HepG2 (cell line): ENCODE measurements around the gene SRP68. TPM values are rescaled to one million over a fixed set of nuclear protein-coding genes. Genes with fewer than 3 reads are reported as not detected.
A peak's percentile ranks its signal among the peaks of the same experiment; 100 is the strongest.

ENCODE experiments used
- BCL3 ChIP-seq: sonication (generic); formaldehyde crosslinking; IDR thresholded peaks from 2 replicates; pipeline ENCODE4 v1.5.1; 2020; ENCODE audit warnings: mild to moderate bottlenecking, missing genetic modification reagents, moderate library complexity
- EED ChIP-seq: sonication (generic); formaldehyde crosslinking; IDR thresholded peaks from 2 replicates; pipeline ENCODE4 v1.5.0; 2020; ENCODE audit warnings: mild to moderate bottlenecking, missing genetic modification reagents
- KDM5B ChIP-seq: sonication (generic); formaldehyde crosslinking; IDR thresholded peaks from 2 replicates; pipeline ENCODE4 v1.4.0; 2020; ENCODE audit warnings: missing genetic modification reagents, mild to moderate bottlenecking, borderline replicate concordance
- NFAT5 ChIP-seq: sonication (generic); formaldehyde crosslinking; IDR thresholded peaks from 2 replicates; pipeline ENCODE4 v1.4.0; 2020; ENCODE audit warnings: missing genetic modification reagents
- NFE2L2 ChIP-seq: fragments of 150-350 bp; IDR thresholded peaks from 2 replicates; pipeline ENCODE4 v1.6.1; 2014; ENCODE audit warnings: low read length
- POLR2A ChIP-seq, 2 experiments: IDR thresholded peaks; 2 replicates each; pipeline ENCODE4 v1.6.1; 2011; ENCODE audit warnings: low read depth in 2 of 2, low read length in 2 of 2, mild to moderate bottlenecking in 1 of 2, moderate library complexity in 1 of 2; ENCODE audit not compliant: insufficient read depth in 1 of 2
- SNAPC5 ChIP-seq: sonication (generic); formaldehyde crosslinking; IDR thresholded peaks from 2 replicates; pipeline ENCODE4 v1.8.1; 2023; ENCODE audit warnings: mild to moderate bottlenecking, missing genetic modification reagents, borderline replicate concordance
- XBP1 ChIP-seq: sonication (generic); formaldehyde crosslinking; IDR thresholded peaks from 2 replicates; pipeline ENCODE4 v1.5.0; 2020; ENCODE audit warnings: missing genetic modification reagents
- ZBTB20 ChIP-seq: sonication (generic); formaldehyde crosslinking; IDR thresholded peaks from 2 replicates; pipeline ENCODE4 v1.8.1; 2023; ENCODE audit warnings: missing genetic modification reagents, low read depth, mild to moderate bottlenecking, borderline replicate concordance
- ZNF251 ChIP-seq: sonication (generic); formaldehyde crosslinking; IDR thresholded peaks from 2 replicates; pipeline ENCODE4 v1.9.0; 2021; ENCODE audit warnings: mild to moderate bottlenecking, missing genetic modification reagents
- ZNF543 ChIP-seq: sonication (generic); formaldehyde crosslinking; IDR thresholded peaks from 2 replicates; pipeline ENCODE4 v1.4.0; 2020; ENCODE audit warnings: mild to moderate bottlenecking, missing genetic modification reagents
- ZNF576 ChIP-seq: sonication (generic); formaldehyde crosslinking; IDR thresholded peaks from 2 replicates; pipeline ENCODE4 v1.4.0; 2020; ENCODE audit warnings: mild to moderate bottlenecking, missing genetic modification reagents
- ZNF737 ChIP-seq: sonication (generic); formaldehyde crosslinking; IDR thresholded peaks from 2 replicates; pipeline ENCODE4 v1.5.0; 2020; ENCODE audit warnings: missing genetic modification reagents, mild to moderate bottlenecking, borderline replicate concordance
- ZNF746 ChIP-seq: sonication (generic); formaldehyde crosslinking; IDR thresholded peaks from 2 replicates; pipeline ENCODE4 v1.8.0; 2022; ENCODE audit warnings: mild to moderate bottlenecking, missing genetic modification reagents
- ZNF775 ChIP-seq: sonication (generic); formaldehyde crosslinking; IDR thresholded peaks from 2 replicates; pipeline ENCODE4 v1.4.0; 2020; ENCODE audit warnings: missing genetic modification reagents, mild to moderate bottlenecking, moderate library complexity, borderline replicate concordance
- ZNF777 ChIP-seq: sonication (generic); formaldehyde crosslinking; IDR thresholded peaks from 2 replicates; pipeline ENCODE4 v1.4.0; 2020; ENCODE audit warnings: missing genetic modification reagents
- polyA plus RNA-seq, 8 experiments: library from polyadenylated mRNA; depleted of rRNA in 3 of 8; stranded (reverse) in 7 of 8; unstranded in 1 of 8; fragments of >200 nt; fragmentation: Illumina TruSeq in 4 of 8; extraction: Trizol in 4 of 8; gene quantifications; 2 replicates each; pipeline versions ENCODE4 v1.2.1 to v1.2.3, GENCODE V29; 2011 to 2016; ENCODE audit warnings: low read depth in 4 of 8, missing spikeins in 1 of 8, mixed read lengths in 1 of 8; ENCODE audit not compliant: insufficient read depth in 1 of 8
- total RNA-seq, 5 experiments: library from RNA; depleted of rRNA; stranded (reverse); fragments of >200 nt; fragmentation: Illumina TruSeq; extraction: Trizol; gene quantifications; 2 replicates each; pipeline ENCODE4 v1.2.3, GENCODE V29; 2016; ENCODE audit warnings: low read depth in 1 of 5

The SRP68 gene
- total and polyA plus RNA-seq, 2 of the 13 experiments (the other 11 are each of a cell fraction or from before 2014, with no cell fraction given) = 39.8 to 74.3 TPM

- no peak for TF ChIP-seq NFAT5
- TF ChIP-seq EED = no peak; the same call in 1 of the 2 replicates
- no peak for TF ChIP-seq SNAPC5 (CRISPR knock-in tag)
- 0 out of 2 replicates have a peak, but pooled peaks have one; percentile 31 for TF ChIP-seq ZNF746
- peak; percentile 76; the same call in 1 of the 2 replicates for TF ChIP-seq KDM5B (CRISPR knock-in tag)
- peak; percentile 36; the same call in 1 of the 2 replicates for TF ChIP-seq ZBTB20 (CRISPR knock-in tag)
- TF ChIP-seq XBP1 (CRISPR knock-in tag) = no peak
- TF ChIP-seq POLR2A (IDR thresholded peaks at IDR 0.05; ENCODE audit: insufficient read depth in 1 of 2, low read depth in 2 of 2, low read length in 2 of 2) = peak; percentile 93 to 97
- no peak; the same call in 1 of the 2 replicates for TF ChIP-seq ZNF775 (CRISPR knock-in tag)
- TF ChIP-seq ZNF543 = no peak
- TF ChIP-seq BCL3 (CRISPR knock-in tag) = peak; percentile 91
- TF ChIP-seq NFE2L2 = no peak
- TF ChIP-seq ZNF576 = no peak
- no peak for TF ChIP-seq ZNF777 (CRISPR knock-in tag)
- no peak for TF ChIP-seq ZNF737
- peak; percentile 27; the same call in 1 of the 2 replicates for TF ChIP-seq ZNF251 (CRISPR knock-in tag)
Observed at GRCh38 chr17:76103274-76104139, 31.2 kb upstream of the SRP68 start, which contains the start of gene EXOC7 (continued).
